HCT116 (cell line): ENCODE data around the gene IL20.

ENCODE experiments used
- CTCF ChIP-seq, 3 experiments: fragments of 200-600 bp in 1 of 3; sonication (generic) in 1 of 3; IDR thresholded peaks in 2 of 3; conservative IDR thresholded peaks in 1 of 3; 2 replicates each; pipeline ENCODE4 v1.5.1; 2012 to 2017; ENCODE audit warnings: low read depth in 2 of 3, low read length in 2 of 3, antibody characterized with exemption in 1 of 3, borderline replicate concordance in 1 of 3, control low read depth in 1 of 3, mild to moderate bottlenecking in 1 of 3, mixed read lengths in 1 of 3, mixed run types in 1 of 3, moderate library complexity in 1 of 3; ENCODE audit not compliant: insufficient read depth in 1 of 3
- ELF1 ChIP-seq: IDR thresholded peaks from 2 replicates; pipeline ENCODE4 v1.6.1; 2012; ENCODE audit warnings: low read depth, borderline replicate concordance
- EZH2 ChIP-seq: fragments of 200-600 bp; sonication (generic); IDR thresholded peaks from 2 replicates; pipeline ENCODE4 v1.6.1; 2017; ENCODE audit warnings: antibody characterized with exemption, mixed run types
- EZH2phosphoT487 ChIP-seq: fragments of 200-600 bp; IDR thresholded peaks from 2 replicates; pipeline ENCODE4 v1.6.1; 2018; ENCODE audit warnings: antibody characterized with exemption, borderline replicate concordance
- FOSL1 ChIP-seq: IDR thresholded peaks from 2 replicates; pipeline ENCODE4 v1.6.1; 2012; ENCODE audit warnings: low read depth
- JUND ChIP-seq: IDR thresholded peaks from 2 replicates; pipeline ENCODE4 v1.6.1; 2012
- MAX ChIP-seq: IDR thresholded peaks from 2 replicates; pipeline ENCODE4 v1.6.1; 2012
- POLR2A ChIP-seq: IDR thresholded peaks from 2 replicates; pipeline ENCODE4 v1.7.0; 2011; ENCODE audit warnings: borderline replicate concordance; ENCODE audit not compliant: insufficient read depth, insufficient read length; ENCODE audit errors: extremely low read depth
- POLR2AphosphoS5 ChIP-seq: IDR thresholded peaks from 2 replicates; pipeline ENCODE4 v1.6.1; 2011; ENCODE audit warnings: mild to moderate bottlenecking, low read depth, low read length, moderate library complexity
- RAD21 ChIP-seq: IDR thresholded peaks from 2 replicates; pipeline ENCODE4 v1.6.1; 2012; ENCODE audit warnings: low read depth, mild to moderate bottlenecking
- ZNF274 ChIP-seq: fragments of 200-500 bp; sonication (Bioruptor generic); IDR thresholded peaks from 2 replicates; pipeline ENCODE4 v1.6.1; 2014; ENCODE audit warnings: mild to moderate bottlenecking, low read depth, low read length, inconsistent platforms
- TF ChIP-seq, protein P1 (sequence below): IDR thresholded peaks from 2 replicates; pipeline ENCODE4 v1.6.1; 2012; ENCODE audit warnings: low read depth

DNA sequence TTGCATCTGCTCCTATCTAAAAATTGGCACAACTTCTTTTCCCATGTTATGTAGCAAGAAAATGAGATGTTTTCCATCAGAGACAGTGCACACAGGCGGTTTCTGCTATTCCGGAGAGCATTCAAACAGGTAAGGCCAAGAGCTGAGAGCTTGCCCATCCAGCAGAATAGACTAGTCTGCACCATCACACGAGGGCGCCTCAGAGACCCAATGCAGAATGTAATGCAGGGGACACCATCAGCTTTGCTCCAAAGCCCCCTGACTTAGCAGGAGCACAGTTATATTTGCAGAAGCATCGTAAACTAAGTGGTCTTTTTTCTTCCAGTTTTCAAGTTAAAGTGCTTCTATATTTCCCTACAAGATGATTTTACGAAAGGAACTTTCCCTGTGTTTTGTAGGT is 36.5 kb downstream of the IL20 start:
- TF ChIP-seq EZH2phosphoT487 (no peak), POLR2AphosphoS5 (no peak), CTCF (IDR thresholded peaks at IDR 0.05 in 2 of 3, conservative IDR thresholded peaks at IDR 0.05 in 1 of 3; ENCODE audit: borderline replicate concordance in 1 of 3, insufficient read depth in 1 of 3, low read depth in 2 of 3, low read length in 2 of 3) (no peak), POLR2A (no peak), EZH2 (no peak), ZNF274 (no peak), MAX (no peak), JUND (no peak), FOSL1 (no peak), RAD21 (no peak), ELF1 (no peak)
- TF ChIP-seq, protein P1, sequence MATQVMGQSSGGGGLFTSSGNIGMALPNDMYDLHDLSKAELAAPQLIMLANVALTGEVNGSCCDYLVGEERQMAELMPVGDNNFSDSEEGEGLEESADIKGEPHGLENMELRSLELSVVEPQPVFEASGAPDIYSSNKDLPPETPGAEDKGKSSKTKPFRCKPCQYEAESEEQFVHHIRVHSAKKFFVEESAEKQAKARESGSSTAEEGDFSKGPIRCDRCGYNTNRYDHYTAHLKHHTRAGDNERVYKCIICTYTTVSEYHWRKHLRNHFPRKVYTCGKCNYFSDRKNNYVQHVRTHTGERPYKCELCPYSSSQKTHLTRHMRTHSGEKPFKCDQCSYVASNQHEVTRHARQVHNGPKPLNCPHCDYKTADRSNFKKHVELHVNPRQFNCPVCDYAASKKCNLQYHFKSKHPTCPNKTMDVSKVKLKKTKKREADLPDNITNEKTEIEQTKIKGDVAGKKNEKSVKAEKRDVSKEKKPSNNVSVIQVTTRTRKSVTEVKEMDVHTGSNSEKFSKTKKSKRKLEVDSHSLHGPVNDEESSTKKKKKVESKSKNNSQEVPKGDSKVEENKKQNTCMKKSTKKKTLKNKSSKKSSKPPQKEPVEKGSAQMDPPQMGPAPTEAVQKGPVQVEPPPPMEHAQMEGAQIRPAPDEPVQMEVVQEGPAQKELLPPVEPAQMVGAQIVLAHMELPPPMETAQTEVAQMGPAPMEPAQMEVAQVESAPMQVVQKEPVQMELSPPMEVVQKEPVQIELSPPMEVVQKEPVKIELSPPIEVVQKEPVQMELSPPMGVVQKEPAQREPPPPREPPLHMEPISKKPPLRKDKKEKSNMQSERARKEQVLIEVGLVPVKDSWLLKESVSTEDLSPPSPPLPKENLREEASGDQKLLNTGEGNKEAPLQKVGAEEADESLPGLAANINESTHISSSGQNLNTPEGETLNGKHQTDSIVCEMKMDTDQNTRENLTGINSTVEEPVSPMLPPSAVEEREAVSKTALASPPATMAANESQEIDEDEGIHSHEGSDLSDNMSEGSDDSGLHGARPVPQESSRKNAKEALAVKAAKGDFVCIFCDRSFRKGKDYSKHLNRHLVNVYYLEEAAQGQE, result no peak
